CD4-positive, alpha-beta T cell treated with Interleukin-1 beta for 1 hour (primary cell): ENCODE measurements around the gene P2RY14.

Experiments used
- DNase-seq, 2 donors: peaks; one replicate each; pipeline ENCODE4 v3.0.0-alpha.2; 2020 to 2022

P2RY14 gene

GRCh38 chr3:151213151-151213550 is 65.2 kb downstream of the P2RY14 start:
- no peak for DNase-seq

DNA sequence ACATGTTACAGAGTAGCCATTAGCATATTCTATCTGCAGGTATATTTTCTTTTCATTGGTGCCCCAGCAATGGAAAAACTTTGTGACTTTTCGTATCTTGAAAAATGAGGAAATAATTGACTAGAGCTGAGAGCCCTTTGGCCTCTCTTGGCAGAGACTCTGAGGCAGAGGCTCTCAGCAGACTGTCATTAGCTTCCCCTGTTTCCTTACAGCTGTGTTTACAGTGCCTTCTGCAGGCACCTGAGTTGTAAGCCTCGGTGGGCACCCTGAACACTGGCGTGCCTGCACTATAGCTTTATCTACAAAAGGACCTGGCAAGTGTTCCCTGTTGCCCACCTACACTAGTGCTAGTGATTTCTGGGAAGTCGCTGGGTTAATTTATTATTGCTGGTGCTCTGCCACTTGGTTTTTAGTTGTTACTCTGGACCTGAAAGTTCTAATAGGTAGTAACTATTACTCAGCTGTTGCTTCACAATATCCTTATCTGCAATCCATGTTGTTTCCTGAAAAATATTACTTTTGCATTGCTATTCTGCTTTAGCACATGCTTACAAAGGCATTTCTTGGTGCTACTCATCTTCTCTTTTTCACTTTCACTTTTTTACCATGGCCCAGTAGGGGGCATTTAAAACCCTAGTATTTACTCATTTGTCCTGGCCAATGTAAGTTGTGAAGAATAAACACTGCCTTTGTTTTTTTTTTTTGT is 67.5 kb downstream of the P2RY14 start:
- no peak for DNase-seq

DNA sequence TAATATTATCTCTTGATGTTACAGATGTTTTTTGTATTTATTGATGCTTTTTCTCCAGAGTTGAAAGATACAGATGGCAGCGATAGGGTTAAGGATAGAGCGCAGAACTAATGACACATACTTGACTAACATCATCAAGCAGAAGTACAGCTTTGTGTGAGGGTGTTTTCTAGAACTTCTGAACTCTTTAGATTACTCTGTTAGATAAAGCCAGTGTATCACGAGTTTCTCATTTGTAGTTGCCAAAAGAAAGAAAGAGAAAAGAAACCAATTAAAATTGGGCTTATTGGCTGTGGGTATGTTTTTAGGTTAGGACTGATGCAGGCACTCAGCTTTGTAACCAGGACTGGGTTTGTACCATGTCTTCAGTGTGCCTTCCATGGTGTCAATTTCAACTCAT is 68.7 kb downstream of the P2RY14 start:
- no peak for DNase-seq

DNA sequence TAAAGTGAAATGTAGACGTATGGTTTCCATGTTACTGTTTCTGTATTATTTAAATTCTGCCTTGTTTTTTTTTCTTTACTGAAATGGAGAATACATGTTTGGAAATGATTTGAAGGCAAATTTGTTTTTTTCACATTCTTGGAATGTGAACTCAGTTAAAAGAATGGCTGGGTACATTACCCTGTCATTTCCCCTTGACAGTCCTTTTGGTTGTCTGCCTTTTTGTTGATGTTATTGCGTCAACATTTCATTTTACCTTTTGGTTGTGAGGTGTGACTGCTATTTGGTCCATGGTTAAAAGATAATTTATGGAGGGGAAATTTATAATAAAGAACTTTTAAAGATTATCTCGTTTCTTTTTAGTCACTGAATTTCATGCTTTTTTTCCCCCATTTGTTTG is 72.1 kb downstream of the P2RY14 start:
- DNase-seq: no peak

- no peak for DNase-seq
These were observed 72.9 kb downstream of the P2RY14 start for GRCh38 chr3:151205482-151205881.

- DNase-seq: no peak
These were observed 73.6 kb downstream of the P2RY14 start for GRCh38 chr3:151204530-151205402.

- peak; percentile 67 to 77 for DNase-seq
These were observed 75.3 kb downstream of the P2RY14 start, which contains the start of gene GPR171 for GRCh38 chr3:151203051-151203420. Gene GPR171, minus strand, starts transcription at chr3:151203216. Its CDS starts 3,830 bp downstream, at chr3:151199386.

DNA sequence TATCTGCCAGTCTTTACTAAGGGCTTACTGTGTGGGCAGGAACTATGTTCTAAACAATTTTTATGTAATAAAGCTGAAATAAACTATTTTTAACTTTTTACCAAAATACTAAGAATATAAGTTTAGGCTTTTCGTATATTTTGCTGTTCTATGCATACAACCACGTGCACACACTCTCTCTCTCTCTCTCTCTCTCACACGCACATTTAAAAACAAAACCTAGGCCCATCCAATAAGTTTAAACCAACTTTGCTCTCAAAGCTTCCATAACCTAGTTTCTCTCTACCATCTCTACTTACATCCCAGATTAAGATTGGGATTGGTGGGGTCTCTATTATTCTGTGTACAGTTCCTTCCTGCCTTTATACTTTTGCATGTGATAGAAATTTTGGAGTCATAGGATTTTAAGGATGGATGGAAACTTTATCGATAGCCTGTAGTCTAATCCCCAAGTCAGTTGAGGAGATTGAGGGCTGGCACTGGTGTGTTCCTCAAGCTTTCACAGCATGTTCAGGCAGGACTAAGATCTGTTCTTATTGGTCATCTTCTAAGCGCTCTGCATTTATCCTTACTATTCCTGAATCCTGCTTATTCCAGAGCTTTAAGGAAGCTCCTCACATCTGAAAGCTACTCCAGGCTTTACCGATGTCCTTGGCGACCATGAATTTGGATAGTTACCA is 77.2 kb downstream of the P2RY14 start:
- DNase-seq: peak in 1 of 2 donors; percentile 36

DNA sequence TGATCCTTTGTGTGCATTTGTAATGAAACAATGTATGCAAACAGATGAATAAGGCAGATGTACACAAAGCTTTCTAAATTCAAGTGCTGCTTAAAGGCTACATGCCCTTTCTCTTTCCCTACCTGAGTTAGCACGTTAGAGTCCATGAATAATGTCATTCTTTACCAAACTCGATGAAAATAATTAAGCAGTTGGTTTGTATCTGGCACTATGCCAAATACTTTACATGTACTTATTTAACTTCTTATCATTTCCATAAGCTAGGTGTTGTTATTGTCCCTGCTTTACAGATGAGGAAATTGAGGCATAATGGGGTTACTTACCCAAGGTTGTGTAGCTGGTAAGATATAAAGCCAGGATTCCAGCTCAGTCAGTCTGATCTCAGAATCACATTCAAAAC is 77.8 kb downstream of the P2RY14 start:
- DNase-seq: peak in 1 of 2 donors; percentile 16

DNA sequence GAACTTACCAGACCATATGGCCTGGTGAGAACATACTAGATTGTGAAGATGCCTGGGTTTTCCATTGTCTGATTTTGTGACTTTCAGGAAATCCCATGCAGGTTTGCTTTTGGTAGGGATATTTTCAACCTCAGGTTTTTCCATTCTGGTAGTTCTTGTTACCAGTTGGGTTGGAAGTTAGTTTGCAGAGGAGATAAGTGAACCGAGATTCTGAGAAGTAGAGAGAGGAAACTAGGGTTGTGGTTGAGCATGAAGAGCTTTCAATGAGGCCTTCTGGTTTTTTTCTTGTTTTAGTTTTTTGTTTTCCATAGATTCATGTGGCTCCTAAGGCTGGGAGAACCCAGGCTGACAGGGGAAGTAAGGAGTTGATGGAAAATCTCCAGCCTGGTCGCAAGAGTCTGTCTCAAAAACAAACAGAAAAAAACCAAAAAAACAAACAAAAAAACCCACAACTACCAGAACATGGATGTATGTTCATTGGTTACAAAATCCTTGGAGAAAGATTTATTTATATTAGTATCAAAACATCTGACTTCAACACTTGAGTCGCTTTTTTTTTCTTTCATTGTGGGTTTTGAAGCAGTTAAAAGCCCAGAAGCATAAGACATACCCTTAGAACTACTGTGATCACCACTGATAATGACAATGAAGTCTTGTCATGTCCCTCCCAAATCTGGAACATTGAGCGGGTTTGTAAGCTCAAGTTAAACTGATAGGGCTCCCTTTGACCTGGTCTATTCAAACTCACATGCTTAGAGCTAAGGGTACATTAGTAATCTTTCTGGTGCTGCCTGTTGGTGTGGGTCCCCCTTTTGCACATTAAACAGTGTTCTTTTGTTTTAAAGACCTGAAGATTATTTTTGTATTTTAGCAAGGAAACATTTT is 78.5 kb downstream of the P2RY14 start:
- peak in 1 of 2 donors; percentile 22 for DNase-seq

DNA sequence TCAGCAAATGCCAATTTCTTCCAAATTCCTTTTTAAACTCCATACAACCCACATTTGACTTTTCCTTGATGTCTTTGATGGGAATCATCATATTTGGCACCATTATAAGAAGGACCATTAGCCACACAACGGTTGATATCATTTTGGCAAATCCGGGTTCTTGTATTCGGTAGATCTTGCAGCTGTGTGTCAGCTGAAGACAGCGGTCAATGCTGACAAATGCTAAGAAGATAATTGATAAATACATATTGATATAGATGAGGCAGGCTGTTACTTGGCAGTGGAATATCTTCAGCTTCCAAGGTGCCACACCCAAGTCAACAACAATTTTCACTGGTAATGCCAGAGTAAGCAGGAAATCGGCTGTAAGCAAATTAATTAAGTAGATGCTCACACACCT is 79.5 kb downstream of the P2RY14 start:
- no peak for DNase-seq

DNA sequence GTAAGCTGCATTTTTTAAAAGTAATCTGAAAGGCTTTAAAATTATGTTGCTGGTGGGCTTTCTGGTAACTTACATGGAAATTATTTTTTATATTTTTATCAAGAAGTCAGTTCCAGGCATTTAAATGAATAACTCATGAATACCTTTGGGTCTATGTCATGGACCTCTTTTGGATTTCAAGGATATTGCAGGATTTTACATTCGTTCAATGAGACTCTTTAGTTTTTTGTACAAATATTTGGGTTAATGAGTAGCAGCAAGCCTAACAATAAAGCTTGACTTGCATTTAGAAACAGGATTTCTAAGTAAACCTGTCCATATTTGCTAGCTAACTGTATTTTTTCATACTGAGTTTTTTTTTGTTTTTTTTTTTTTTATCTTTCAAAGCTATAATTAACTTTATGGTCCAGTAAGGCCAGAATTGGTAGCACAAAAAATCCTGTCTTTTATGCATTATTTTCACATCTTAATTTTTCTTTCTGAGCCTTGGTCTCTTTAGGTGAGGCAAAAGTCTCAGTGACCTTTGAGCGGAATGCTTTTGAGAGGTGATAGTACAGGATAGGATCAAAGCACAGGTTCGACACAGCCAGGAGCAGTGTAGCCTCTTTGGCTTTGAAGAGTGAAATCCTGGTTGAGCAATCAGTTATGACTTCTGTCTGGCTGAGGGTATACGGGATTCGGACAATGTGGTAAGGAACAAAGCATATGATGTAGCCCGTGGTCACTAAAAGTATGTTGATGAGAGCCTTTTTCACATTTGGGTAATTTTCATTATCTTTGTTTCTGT is 80.2 kb downstream of the P2RY14 start:
- DNase-seq: no peak

DNA sequence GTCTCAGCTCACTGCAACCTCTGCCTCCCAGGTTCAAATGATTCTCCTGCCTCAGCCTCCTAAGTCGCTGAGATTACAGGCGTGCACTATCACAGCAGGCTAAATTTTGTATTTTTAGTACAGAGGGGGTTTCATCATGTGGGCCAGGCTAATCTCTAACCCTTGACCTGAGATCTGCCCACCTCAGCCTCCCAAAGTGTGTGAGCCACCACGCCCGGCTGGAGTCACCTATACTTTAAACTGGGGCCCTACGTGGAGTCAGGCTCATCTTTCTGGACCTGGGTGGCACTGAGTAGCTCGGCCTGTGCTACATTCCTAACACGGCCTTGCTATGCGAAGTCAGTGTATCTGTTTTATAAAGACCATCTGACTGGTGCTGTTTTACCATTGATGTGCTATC is 81.1 kb downstream of the P2RY14 start:
- no peak for DNase-seq

DNA sequence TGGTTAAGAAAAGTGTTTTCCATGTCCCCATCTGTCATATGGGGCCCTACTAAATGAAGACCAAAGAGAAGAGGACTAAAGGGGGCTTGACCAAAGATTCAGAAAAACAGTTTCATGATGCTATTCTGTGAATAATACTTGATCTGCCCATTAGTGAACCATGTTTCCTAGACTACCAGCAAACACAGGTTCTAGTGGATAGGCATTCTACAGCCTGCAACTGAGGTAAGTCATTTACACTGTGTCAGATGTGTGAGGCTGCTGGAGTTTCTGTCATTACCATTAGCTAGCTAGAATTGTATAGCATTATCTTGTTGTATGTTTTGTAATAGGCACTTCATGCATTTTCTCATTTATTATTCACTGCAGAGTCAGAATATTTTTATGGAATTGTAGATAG is 81.9 kb downstream of the P2RY14 start:
- no peak for DNase-seq

DNA sequence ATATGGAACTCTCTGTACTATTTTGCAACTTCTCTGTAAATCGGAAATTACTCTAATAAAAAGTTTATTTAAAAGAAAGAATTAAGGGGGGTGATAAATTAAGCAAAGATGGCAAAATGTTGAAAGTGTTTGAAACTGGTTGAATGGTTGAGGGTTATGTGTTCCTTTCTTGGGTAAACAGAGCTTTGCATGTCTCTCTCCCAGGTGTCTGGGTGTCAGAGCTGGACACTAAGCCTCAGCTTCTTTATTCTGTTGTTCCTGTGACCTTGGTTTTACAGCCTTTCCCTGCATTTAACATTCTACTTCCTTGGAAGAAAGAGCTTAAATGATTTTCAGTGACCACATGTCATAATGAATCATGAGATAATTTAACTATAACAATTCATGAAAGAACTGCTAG is 82.5 kb downstream of the P2RY14 start:
- no peak for DNase-seq

DNA sequence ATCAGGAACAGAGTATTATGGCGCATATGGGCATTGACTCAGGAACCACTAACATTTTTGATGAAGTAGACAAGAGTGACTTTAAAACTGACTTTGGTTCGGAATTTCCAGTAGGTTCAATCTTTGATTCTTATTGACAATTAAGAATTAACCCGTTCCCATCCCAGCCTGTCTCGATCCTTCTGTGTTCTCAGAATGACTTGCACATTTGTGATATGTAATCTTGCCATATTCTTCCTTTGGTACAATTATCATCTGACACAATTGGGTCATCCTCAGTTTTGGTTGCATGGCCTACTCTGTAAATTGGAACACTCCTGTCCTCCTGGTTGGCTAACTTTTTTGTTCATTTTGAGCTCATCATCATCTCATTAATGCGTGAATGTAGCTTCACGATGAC is 85.8 kb downstream of the P2RY14 start:
- no peak for DNase-seq

- DNase-seq: no peak
These were observed 87.2 kb downstream of the P2RY14 start for GRCh38 chr3:151191095-151191494.

DNA sequence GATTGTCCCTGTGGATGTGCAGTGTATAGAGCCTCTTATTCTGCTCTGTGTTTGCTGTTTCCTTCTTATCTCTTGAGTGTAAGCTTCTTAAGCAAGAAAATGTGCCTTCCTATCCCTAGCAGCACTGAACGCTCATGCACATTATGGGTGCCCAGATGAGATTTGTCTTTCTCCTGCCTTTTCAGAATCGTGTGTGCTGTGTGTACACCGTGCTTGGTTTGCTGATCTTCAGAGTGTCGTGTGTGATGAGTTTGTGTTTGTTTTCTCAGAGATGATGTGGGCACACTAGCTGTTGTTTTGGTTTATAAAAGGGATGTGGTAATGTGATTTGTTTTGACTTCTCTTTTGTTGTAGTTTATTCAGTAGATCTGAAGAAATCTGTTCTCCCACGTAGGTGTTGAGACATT is 95.1 kb downstream of the P2RY14 start:
- DNase-seq: no peak

GRCh38 chr3:151182349-151183079 is 95.8 kb downstream of the P2RY14 start:
- DNase-seq: no peak

DNA sequence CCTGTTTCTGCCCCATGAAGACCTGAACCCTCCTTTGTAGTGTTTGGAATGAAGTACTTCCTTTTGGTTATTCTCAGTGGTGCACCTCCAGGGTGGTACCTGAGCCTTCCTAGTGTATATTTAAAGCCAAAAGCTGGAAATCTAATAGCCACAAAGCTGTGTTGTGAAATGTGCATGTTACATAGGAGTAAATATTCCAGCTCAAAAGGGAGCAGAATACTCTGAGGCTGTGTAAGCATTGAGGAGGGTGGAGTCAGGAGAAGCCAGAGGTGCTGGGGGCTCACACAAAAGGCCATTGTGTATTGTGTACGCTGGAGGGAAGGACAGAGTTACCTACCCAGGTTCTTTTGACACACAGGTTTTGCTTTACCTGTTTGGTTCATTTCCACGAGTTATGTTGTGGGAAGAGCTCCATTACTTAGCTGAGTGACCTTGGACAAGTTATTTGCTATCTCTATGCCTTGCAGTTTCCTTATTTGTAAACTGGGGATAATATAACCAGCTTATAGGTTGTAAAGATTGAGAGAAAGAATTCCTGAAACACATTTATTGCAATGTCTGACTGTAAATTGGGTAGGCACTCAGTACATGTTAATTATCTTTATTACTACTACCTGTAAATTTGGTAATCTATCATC is 100.0 kb downstream of the P2RY14 start:
- DNase-seq: no peak

DNA sequence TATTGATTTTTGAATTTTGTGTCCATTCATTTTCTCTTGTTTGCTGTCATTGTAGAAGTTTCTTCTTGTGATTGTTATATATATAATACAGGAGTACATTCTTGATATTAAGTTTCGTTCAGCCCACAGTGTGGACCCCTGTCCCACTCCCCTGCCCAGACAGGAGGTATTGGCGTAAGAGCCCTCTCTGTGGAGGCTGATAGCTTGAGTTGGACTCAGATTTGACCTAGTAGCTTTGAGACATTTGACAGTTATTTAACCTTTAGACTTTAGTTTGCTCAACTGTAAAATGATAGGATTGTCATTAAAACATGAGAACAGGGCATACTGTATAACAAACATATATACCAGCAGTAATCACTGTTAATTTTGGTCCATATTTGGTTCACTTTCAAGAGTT is 102.4 kb downstream of the P2RY14 start:
- no peak for DNase-seq
